Activated T-cell treated with anti-CD3 and anti-CD28 coated beads, Interleukin-2, amount 50 U/mL, for 72 hours (primary cell): ENCODE measurements around the gene ABHD2. TPM values are rescaled to one million over a fixed set of nuclear protein-coding genes. Genes with fewer than 3 reads are reported as not detected.

Experiments used
- ATAC-seq, 2 donors: fragments of 150-1000 bp; cut with Tn5 transposase; replicated peaks in 1 of 2; 2 replicates each; pipeline ENCODE4 v1.10.0; 2021; ENCODE audit warnings: moderate library complexity in 2 of 2, mild to moderate bottlenecking in 1 of 2
- DNase-seq, 2 donors: peaks; one replicate each; pipeline ENCODE4 v3.0.0; 2021 to 2022; ENCODE audit warnings: mixed read lengths in 1 of 2
- H3K27ac Mint-ChIP-seq: one replicate; pipeline ENCODE4 v1.8.0; 2022; ENCODE audit warnings: mild to moderate bottlenecking, moderate library complexity, mixed read lengths
- H3K27me3 Mint-ChIP-seq: one replicate; pipeline ENCODE4 v1.8.0; 2022; ENCODE audit warnings: low read depth, mixed read lengths
- H3K36me3 Mint-ChIP-seq, 2 donors: one replicate each; pipeline ENCODE4 v1.8.0; 2022; ENCODE audit warnings: mixed read lengths in 2 of 2, mild to moderate bottlenecking in 1 of 2; ENCODE audit not compliant: insufficient read depth in 2 of 2
- H3K4me1 Mint-ChIP-seq: one replicate; pipeline ENCODE4 v1.8.0; 2022; ENCODE audit warnings: low read depth, mixed read lengths
- H3K4me3 Mint-ChIP-seq, 2 donors: one replicate each; pipeline ENCODE4 v1.8.0; 2022; ENCODE audit warnings: mild to moderate bottlenecking in 2 of 2, mixed read lengths in 2 of 2, moderate library complexity in 2 of 2
- H3K9me3 Mint-ChIP-seq, 2 donors: one replicate each; pipeline ENCODE4 v1.8.0; 2022; ENCODE audit warnings: mixed read lengths in 2 of 2
- total RNA-seq, 2 donors: library from RNA; stranded (reverse); gene quantifications; one replicate each; pipeline ENCODE4 v1.2.3, GENCODE V29; 2022

The ABHD2 gene
- total RNA-seq, 2 donors from 2014 or later, result 36.8 to 44.1 TPM

- peaks cover 7 to 9% of the 10 kb centered on the region in 2 donors for H3K9me3 Mint-ChIP-seq
- no peak for DNase-seq
- no peaks in the 10 kb centered on the region for H3K27me3 Mint-ChIP-seq
- no peak for ATAC-seq
- H3K36me3 Mint-ChIP-seq, result peaks cover 15 to 17% of the 10 kb centered on the region in 2 donors
- H3K27ac Mint-ChIP-seq, result no peak overlapping the region
- H3K4me3 Mint-ChIP-seq, result no peak overlapping the region
- peaks cover 27% of the 10 kb centered on the region for H3K4me1 Mint-ChIP-seq
These were observed 22.0 kb upstream of the ABHD2 start for GRCh38 chr15:89066280-89066679.

- Mint-ChIP-seq H3K36me3 (peaks cover 15 to 17% of the 10 kb centered on the region in 2 donors), H3K4me1 (peaks cover 27% of the 10 kb centered on the region), H3K4me3 (peak overlapping the region; percentile 14 to 55), H3K27ac (peak overlapping the region; percentile 84), H3K27me3 (peaks cover 7% of the 10 kb centered on the region), H3K9me3 (peaks cover 7 to 9% of the 10 kb centered on the region in 2 donors)
- peak in 1 of 2 donors; percentile 18 for DNase-seq
- ATAC-seq, result peak; percentile 77 to 79
These were observed 20.5 kb upstream of the ABHD2 start for GRCh38 chr15:89067751-89068150.

GRCh38 chr15:89068325-89068784, 19.9 kb upstream of the ABHD2 start:
- H3K9me3 Mint-ChIP-seq, result peaks cover 7 to 9% of the 10 kb centered on the region in 2 donors
- DNase-seq, result peak; percentile 76 to 79
- H3K4me3 Mint-ChIP-seq, result peak overlapping the region; percentile 14 to 55
- peaks cover 15 to 17% of the 10 kb centered on the region in 2 donors for H3K36me3 Mint-ChIP-seq
- H3K27ac Mint-ChIP-seq, result peak overlapping the region; percentile 84
- H3K4me1 Mint-ChIP-seq, result peaks cover 27% of the 10 kb centered on the region
- ATAC-seq, result peak; percentile 92 to 96
- peaks cover 7% of the 10 kb centered on the region for H3K27me3 Mint-ChIP-seq

GRCh38 chr15:89070197-89071124, 17.8 kb upstream of the ABHD2 start:
- H3K4me3 Mint-ChIP-seq, result no peak overlapping the region
- ATAC-seq, result no peak

GRCh38 chr15:89071471-89071870, 16.8 kb upstream of the ABHD2 start:
- Mint-ChIP-seq H3K36me3 (peaks cover 9 to 11% of the 10 kb centered on the region in 2 donors), H3K27ac (no peak overlapping the region), H3K4me1 (peaks cover 43% of the 10 kb centered on the region), H3K4me3 (no peak overlapping the region), H3K27me3 (peaks cover 7% of the 10 kb centered on the region), H3K9me3 (peaks cover 5 to 7% of the 10 kb centered on the region in 2 donors)
- ATAC-seq (no peak), DNase-seq (no peak)

More at GRCh38 chr15:89070197-89071124, 17.8 kb upstream of the ABHD2 start:
- DNase-seq, result no peak
- Mint-ChIP-seq H3K4me1 (peaks cover 33% of the 10 kb centered on the region), H3K27ac (no peak overlapping the region), H3K9me3 (peaks cover 7 to 9% of the 10 kb centered on the region in 2 donors), H3K27me3 (peaks cover 7% of the 10 kb centered on the region), H3K36me3 (peaks cover 16 to 17% of the 10 kb centered on the region in 2 donors)

- Mint-ChIP-seq H3K9me3 (peaks cover 3% of the 10 kb centered on the region in 2 donors), H3K36me3 (peaks cover 3 to 5% of the 10 kb centered on the region in 2 donors), H3K4me1 (peaks cover 38% of the 10 kb centered on the region), H3K27ac (no peak overlapping the region), H3K4me3 (no peak overlapping the region), H3K27me3 (peaks cover 7% of the 10 kb centered on the region)
- DNase-seq, result no peak
- ATAC-seq, result no peak
These were observed 15.9 kb upstream of the ABHD2 start for GRCh38 chr15:89072277-89072869.

GRCh38 chr15:89074402-89075012, 13.7 kb upstream of the ABHD2 start:
- Mint-ChIP-seq H3K9me3 (no peaks in the 10 kb centered on the region), H3K36me3 (peaks cover 0 to 1% of the 10 kb centered on the region in 2 donors), H3K4me3 (no peak overlapping the region), H3K27me3 (peaks cover 7% of the 10 kb centered on the region), H3K27ac (no peak overlapping the region), H3K4me1 (peaks cover 35% of the 10 kb centered on the region)
- DNase-seq, result no peak
- ATAC-seq, result no peak

GRCh38 chr15:89075101-89075640, 13.1 kb upstream of the ABHD2 start:
- no peak for DNase-seq
- H3K9me3 Mint-ChIP-seq, result no peaks in the 10 kb centered on the region
- peaks cover 35% of the 10 kb centered on the region for H3K4me1 Mint-ChIP-seq
- ATAC-seq, result no peak
- H3K4me3 Mint-ChIP-seq, result no peak overlapping the region
- peaks cover 0 to 1% of the 10 kb centered on the region in 2 donors for H3K36me3 Mint-ChIP-seq
- H3K27me3 Mint-ChIP-seq, result peaks cover 7% of the 10 kb centered on the region
- no peak overlapping the region for H3K27ac Mint-ChIP-seq

- DNase-seq, result no peak
- Mint-ChIP-seq H3K9me3 (no peaks in the 10 kb centered on the region), H3K27me3 (peaks cover 7% of the 10 kb centered on the region), H3K4me1 (peaks cover 35% of the 10 kb centered on the region), H3K36me3 (peaks cover 0 to 1% of the 10 kb centered on the region in 2 donors), H3K4me3 (no peak overlapping the region), H3K27ac (no peak overlapping the region)
- ATAC-seq, result no peak
These were observed 12.4 kb upstream of the ABHD2 start for GRCh38 chr15:89075846-89076245.

- peak overlapping the region; percentile 2 for H3K27ac Mint-ChIP-seq
- ATAC-seq, result peak; percentile 80 to 82
- H3K4me3 Mint-ChIP-seq, result peak overlapping the region in 1 of 2 donors; percentile 16
- H3K27me3 Mint-ChIP-seq, result no peaks in the 10 kb centered on the region
- peaks cover 0 to 1% of the 10 kb centered on the region in 2 donors for H3K36me3 Mint-ChIP-seq
- H3K4me1 Mint-ChIP-seq, result peaks cover 35% of the 10 kb centered on the region
- H3K9me3 Mint-ChIP-seq, result no peaks in the 10 kb centered on the region
- no peak for DNase-seq
These were observed 10.5 kb upstream of the ABHD2 start for GRCh38 chr15:89077750-89078149.

GRCh38 chr15:89078851-89079810, 9.1 kb upstream of the ABHD2 start:
- ATAC-seq (no peak), DNase-seq (no peak)
- Mint-ChIP-seq H3K27ac (no peak overlapping the region), H3K4me3 (no peak overlapping the region), H3K9me3 (no peaks in the 10 kb centered on the region), H3K36me3 (peaks cover 0 to 1% of the 10 kb centered on the region in 2 donors), H3K27me3 (no peaks in the 10 kb centered on the region), H3K4me1 (peaks cover 35% of the 10 kb centered on the region)

GRCh38 chr15:89081878-89082277, 6.4 kb upstream of the ABHD2 start:
- Mint-ChIP-seq H3K9me3 (no peaks in the 10 kb centered on the region), H3K4me1 (peaks cover 19% of the 10 kb centered on the region), H3K27me3 (no peaks in the 10 kb centered on the region), H3K4me3 (no peak overlapping the region), H3K36me3 (no peaks in the 10 kb centered on the region), H3K27ac (no peak overlapping the region)
- ATAC-seq, result no peak
- no peak for DNase-seq
